HepG2 (cell line): ENCODE results near the gene SFRP4. TPM values are rescaled to one million over a fixed set of nuclear protein-coding genes. Genes with fewer than 3 reads are reported as not detected.

Source experiments
- ATAC-seq: fragments of 200-7000 bp; cut with Tn5 transposase; 3 replicates; pipeline ENCODE4 v1.9.1; 2020; ENCODE audit warnings: mild to moderate bottlenecking, moderate library complexity
- BruUV-seq: library from RNA; stranded (reverse); fragments of 400-500 nt; replicated peaks from 2 replicates; lab custom pipeline; 2021; lab: Mats Ljungman, UMichigan
- CTCF ChIA-PET: fragments of 300-600 bp; formaldehyde crosslinking; extraction: SDS; loops from one replicate; lab custom pipeline; 2021; ENCODE audit warnings: low total read pairs, inconsistent platforms, low intra/inter-chr PET ratio; lab: Yijun Ruan, JAX
- POLR2A ChIA-PET: fragments of 350-600 bp; sonication (Branson Sonifier 250); formaldehyde crosslinking; loops from one replicate; lab custom pipeline; 2020; ENCODE audit warnings: antibody characterized with exemption, inconsistent platforms; lab: Yijun Ruan, JAX
- DNase-seq: peaks from one replicate; pipeline ENCODE4 v3.0.0-alpha.2; 2015; ENCODE audit warnings: low spot score
- FAIRE-seq: peaks from 3 replicates; lab custom pipeline; 2011; peaks lifted over from hg19 to GRCh38; lab: Jason Lieb, UNC
- H2AFZ ChIP-seq: one replicate; pipeline ENCODE4 v1.6.1; 2011; ENCODE audit warnings: low read length, inconsistent platforms
- H3K27ac ChIP-seq: fragments of 300-600 bp; 3 replicates; pipeline ENCODE4 v1.8.0; 2011; ENCODE audit warnings: mixed run types, mild to moderate bottlenecking, mixed read lengths, low read length, inconsistent platforms; ENCODE audit not compliant: insufficient read depth; ENCODE audit errors: extremely low read length
- H3K27me3 ChIP-seq, 2 experiments: fragments of 200-600 bp in 1 of 2; 2 replicates in 1 of 2; 3 replicates in 1 of 2; pipeline versions ENCODE4 v1.6.0 to v1.8.0; 2011; ENCODE audit warnings: low read length in 2 of 2, mild to moderate bottlenecking in 2 of 2, moderate library complexity in 2 of 2, inconsistent platforms in 1 of 2; ENCODE audit not compliant: insufficient read depth in 2 of 2, control insufficient read depth in 1 of 2
- H3K36me3 ChIP-seq, 2 experiments: fragments of 200-600 bp in 1 of 2; replicated peaks in 1 of 2; 2 replicates in 1 of 2; 3 replicates in 1 of 2; pipeline versions ENCODE4 v1.5.1 to v1.8.0; 2011; ENCODE audit warnings: low read length in 2 of 2, inconsistent platforms in 1 of 2; ENCODE audit not compliant: insufficient read depth in 2 of 2, control insufficient read depth in 1 of 2
- H3K4me1 ChIP-seq: 2 replicates; pipeline ENCODE4 v1.5.1; 2012; ENCODE audit warnings: low read length, inconsistent platforms; ENCODE audit not compliant: insufficient read depth
- H3K4me2 ChIP-seq: 2 replicates; pipeline ENCODE4 v1.6.0; 2011; ENCODE audit warnings: low read depth, low read length, inconsistent platforms
- H3K4me3 ChIP-seq, 3 experiments: fragments of 200-600 bp in 1 of 3; sonication (generic), shearing (Covaris generic) in 1 of 3; replicated peaks in 1 of 3; 2 replicates each; pipeline ENCODE4 v1.5.1; 2011 to 2016; ENCODE audit warnings: low read length in 3 of 3, inconsistent platforms in 2 of 3, low read depth in 2 of 3, mild to moderate bottlenecking in 2 of 3, control low read depth in 1 of 3, mixed read lengths in 1 of 3; ENCODE audit not compliant: insufficient read depth in 1 of 3
- H3K79me2 ChIP-seq: one replicate; pipeline ENCODE4 v1.6.1; 2011; ENCODE audit warnings: low read length, inconsistent platforms; ENCODE audit not compliant: insufficient read depth
- H3K9ac ChIP-seq: 2 replicates; pipeline ENCODE4 v1.6.0; 2011; ENCODE audit warnings: mild to moderate bottlenecking, low read depth, low read length, inconsistent platforms; ENCODE audit not compliant: insufficient read depth
- H3K9me3 ChIP-seq: 2 replicates; pipeline ENCODE4 v1.5.1; 2012; ENCODE audit warnings: mild to moderate bottlenecking, low read length
- H4K20me1 ChIP-seq: 2 replicates; pipeline ENCODE4 v1.6.0; 2011; ENCODE audit warnings: inconsistent platforms, mild to moderate bottlenecking, low read length, moderate library complexity; ENCODE audit not compliant: insufficient read depth
- BRF2 ChIP-seq: sonication (generic); formaldehyde crosslinking; IDR thresholded peaks from 2 replicates; pipeline ENCODE4 v1.8.1; 2022; ENCODE audit warnings: mild to moderate bottlenecking, missing genetic modification reagents
- ESRRA ChIP-seq: sonication (generic); formaldehyde crosslinking; IDR thresholded peaks from 2 replicates; pipeline ENCODE4 v1.5.1; 2020; ENCODE audit warnings: mild to moderate bottlenecking, low read depth, missing genetic modification reagents
- HES4 ChIP-seq: sonication (generic); formaldehyde crosslinking; IDR thresholded peaks from 2 replicates; pipeline ENCODE4 v1.9.0; 2021; ENCODE audit warnings: mild to moderate bottlenecking, missing genetic modification reagents, borderline replicate concordance
- HNRNPLL ChIP-seq: fragments of 200-400 bp; formaldehyde crosslinking; IDR thresholded peaks from 2 replicates; pipeline ENCODE4 v1.6.1; 2017; ENCODE audit warnings: mild to moderate bottlenecking, low read depth, low read length; ENCODE audit not compliant: poor library complexity, severe bottlenecking
- LCORL ChIP-seq, 2 experiments: fragments of 450-650 bp in 1 of 2; sonication (generic) in 1 of 2; formaldehyde crosslinking in 1 of 2; IDR thresholded peaks; 2 replicates each; pipeline versions ENCODE4 v1.5.0 to v1.6.1; 2017 to 2020; ENCODE audit warnings: antibody characterized with exemption in 1 of 2, missing genetic modification reagents in 1 of 2
- MEF2D ChIP-seq: sonication (generic); formaldehyde crosslinking; IDR thresholded peaks from 2 replicates; pipeline ENCODE4 v1.5.1; 2020; ENCODE audit warnings: mild to moderate bottlenecking, missing genetic modification reagents
- MTERF4 ChIP-seq: sonication (generic); formaldehyde crosslinking; IDR thresholded peaks from 2 replicates; pipeline ENCODE4 v1.8.0; 2023; ENCODE audit warnings: mild to moderate bottlenecking, missing genetic modification reagents
- PHF8 ChIP-seq: sonication (generic); formaldehyde crosslinking; IDR thresholded peaks from 2 replicates; pipeline ENCODE4 v1.5.0; 2020; ENCODE audit warnings: missing genetic modification reagents
- RBFOX2 ChIP-seq: fragments of 200-400 bp; formaldehyde crosslinking; IDR thresholded peaks from 2 replicates; pipeline ENCODE4 v1.6.1; 2017; ENCODE audit warnings: low read depth, mild to moderate bottlenecking, low read length
- SALL1 ChIP-seq: sonication (generic); formaldehyde crosslinking; IDR thresholded peaks from 2 replicates; pipeline ENCODE4 v1.8.0; 2022; ENCODE audit warnings: mild to moderate bottlenecking, missing genetic modification reagents
- TSC22D2 ChIP-seq: sonication (generic); formaldehyde crosslinking; IDR thresholded peaks from 2 replicates; pipeline ENCODE4 v1.5.1; 2020; ENCODE audit warnings: missing genetic modification reagents, mild to moderate bottlenecking, borderline replicate concordance
- ZBTB20 ChIP-seq: sonication (generic); formaldehyde crosslinking; IDR thresholded peaks from 2 replicates; pipeline ENCODE4 v1.8.1; 2023; ENCODE audit warnings: missing genetic modification reagents, low read depth, mild to moderate bottlenecking, borderline replicate concordance
- ZFP36L1 ChIP-seq: sonication (generic); formaldehyde crosslinking; IDR thresholded peaks from 2 replicates; pipeline ENCODE4 v1.8.0; 2022; ENCODE audit warnings: mild to moderate bottlenecking, missing genetic modification reagents, moderate library complexity
- ZFP41 ChIP-seq: sonication (generic); formaldehyde crosslinking; IDR thresholded peaks from 2 replicates; pipeline ENCODE4 v1.4.0; 2020; ENCODE audit warnings: mild to moderate bottlenecking, missing genetic modification reagents, borderline replicate concordance
- ZMYM2 ChIP-seq: sonication (generic); formaldehyde crosslinking; IDR thresholded peaks from 2 replicates; pipeline ENCODE4 v1.8.0; 2022; ENCODE audit warnings: mild to moderate bottlenecking, missing genetic modification reagents
- ZNF160 ChIP-seq: sonication (generic); formaldehyde crosslinking; IDR thresholded peaks from 2 replicates; pipeline ENCODE4 v1.8.0; 2022; ENCODE audit warnings: mild to moderate bottlenecking, inconsistent platforms, missing genetic modification reagents
- ZNF225 ChIP-seq: sonication (generic); formaldehyde crosslinking; IDR thresholded peaks from 2 replicates; pipeline ENCODE4 v1.4.0; 2020; ENCODE audit warnings: mild to moderate bottlenecking, missing genetic modification reagents
- ZNF605 ChIP-seq: sonication (generic); formaldehyde crosslinking; IDR thresholded peaks from 2 replicates; pipeline ENCODE4 v1.8.0; 2022; ENCODE audit warnings: mild to moderate bottlenecking, missing genetic modification reagents
- ZNF678 ChIP-seq: sonication (generic); formaldehyde crosslinking; IDR thresholded peaks from 2 replicates; pipeline ENCODE4 v1.4.0; 2020; ENCODE audit warnings: mild to moderate bottlenecking, missing genetic modification reagents
- ZSCAN5A ChIP-seq: sonication (generic); formaldehyde crosslinking; IDR thresholded peaks from 2 replicates; pipeline ENCODE4 v1.8.0; 2022; ENCODE audit warnings: mild to moderate bottlenecking, missing genetic modification reagents, borderline replicate concordance
- WGBS: methylation state at CpG from one replicate; pipeline ENCODE4 v1.1.6; 2017; ENCODE audit warnings: low lambda C conversion rate; 5-methylcytosine and 5-hydroxymethylcytosine counted together
- in situ Hi-C: cut with HindIII; loops from 2 replicates; pipeline ENCODE4 v1.10.0; 2017; ENCODE audit warnings: low pct_unique_long_range_greater_than_20kb; ENCODE audit not compliant: extremely low pct_ligation_motif_present
- intact Hi-C: fragments of 100-400 bp; cut with micrococcal nuclease; formaldehyde crosslinking; loops from one replicate; pipeline ENCODE4 v1.10.0; 2022; ENCODE audit not compliant: unreplicated experiment
- polyA plus RNA-seq, 8 experiments: library from polyadenylated mRNA; depleted of rRNA in 3 of 8; stranded (reverse) in 7 of 8; unstranded in 1 of 8; fragments of >200 nt; fragmentation: Illumina TruSeq in 4 of 8; extraction: Trizol in 4 of 8; gene quantifications; 2 replicates each; pipeline versions ENCODE4 v1.2.1 to v1.2.3, GENCODE V29; 2011 to 2016; ENCODE audit warnings: low read depth in 4 of 8, missing spikeins in 1 of 8, mixed read lengths in 1 of 8; ENCODE audit not compliant: insufficient read depth in 1 of 8
- total RNA-seq, 5 experiments: library from RNA; depleted of rRNA; stranded (reverse); fragments of >200 nt; fragmentation: Illumina TruSeq; extraction: Trizol; gene quantifications; 2 replicates each; pipeline ENCODE4 v1.2.3, GENCODE V29; 2016; ENCODE audit warnings: low read depth in 1 of 5

SFRP4 gene
- total and polyA plus RNA-seq, 2 of the 13 experiments (the other 11 are each of a cell fraction or from before 2014, with no cell fraction given): 0.96 to 1.8 TPM

GRCh38 chr7:37916017-37916672 lies 472 bp downstream of the SFRP4 start:
- no peaks in the 10 kb centered on the region for H3K9me3 ChIP-seq
- no peak for FAIRE-seq
- BruUV-seq: TSS peak; percentile 53
- no peaks in the 10 kb centered on the region for H3K27me3 ChIP-seq
- peak; percentile 24 for ATAC-seq
- no peak for DNase-seq
- CTCF ChIA-PET: interaction anchor here (1.4 to 1.6 kb wide), 4 partner anchors 14 to 191 kb away, joined by 4 to 5 read pairs (median 4); no protein-coding TSS in a partner anchor
- 47% methylated on average over 44 of the region's 57 CpGs for WGBS
- no peaks in the 10 kb centered on the region for H3K79me2 ChIP-seq
- peak overlapping the region; percentile 87 for H3K4me2 ChIP-seq
- in situ Hi-C loops (loop anchor here (25.0 kb wide), 1 partner anchor 421 kb away; no protein-coding TSS in a partner anchor), intact Hi-C loops (loop anchor here (2.0 to 5.0 kb wide), 3 partner anchors 15 to 261 kb away; partner anchors contain the start of gene STARD3NL)
- peaks cover 41% of the 10 kb centered on the region for H3K4me1 ChIP-seq
- peak overlapping the region; percentile 64 for H2AFZ ChIP-seq
- peak overlapping the region; percentile 79 for H3K9ac ChIP-seq
- POLR2A ChIA-PET: interaction anchor here (1.1 to 2.8 kb wide), 6 partner anchors 14 to 265 kb away, joined by 3 to 45 read pairs (median 10); partner anchors contain the start of gene STARD3NL
- peak overlapping the region; percentile 65 for H3K27ac ChIP-seq
- no peaks in the 10 kb centered on the region for H4K20me1 ChIP-seq
- no peaks in the 10 kb centered on the region for H3K36me3 ChIP-seq
- peak overlapping the region; percentile 72 to 82 (median 73) for H3K4me3 ChIP-seq
- TF ChIP-seq HES4 (CRISPR knock-in tag) (peak; percentile 94), MTERF4 (CRISPR knock-in tag) (0 out of 2 replicates have a peak, but pooled peaks have one; percentile 56), BRF2 (no peak), ZFP36L1 (CRISPR knock-in tag) (peak; percentile 46; the same call in 1 of the 2 replicates), ZBTB20 (CRISPR knock-in tag) (0 out of 2 replicates have a peak, but pooled peaks have one; percentile 33), ZFP41 (CRISPR knock-in tag) (0 out of 2 replicates have a peak, but pooled peaks have one; percentile 39), PHF8 (CRISPR knock-in tag) (no peak), SALL1 (CRISPR knock-in tag) (peak; percentile 10; the same call in 1 of the 2 replicates), ZNF678 (CRISPR knock-in tag) (no peak), ZNF225 (CRISPR knock-in tag) (peak; percentile 39; the same call in 1 of the 2 replicates), ZNF605 (peak; percentile 66), MEF2D (CRISPR knock-in tag) (0 out of 2 replicates have a peak, but pooled peaks have one; percentile 34), ZMYM2 (CRISPR knock-in tag) (peak; percentile 56), HNRNPLL (peak; percentile 1), LCORL (IDR thresholded peaks at IDR 0.05) (no peak), LCORL (CRISPR knock-in tag; IDR thresholded peaks at IDR 0.05) (0 out of 2 replicates have a peak, but pooled peaks have one; percentile 38), RBFOX2 (no peak; the same call in 1 of the 2 replicates), ZNF160 (CRISPR knock-in tag) (peak; percentile 52), TSC22D2 (CRISPR knock-in tag) (no peak), ESRRA (no peak), ZSCAN5A (CRISPR knock-in tag) (no peak)
